GM23338 (cell line): ENCODE measurements around the gene EEF2. TPM values are rescaled to one million over a fixed set of nuclear protein-coding genes. Genes with fewer than 3 reads are reported as not detected.

Experiments used
- ATAC-seq: fragments of 200-7000 bp; cut with Tn5 transposase; 3 replicates; pipeline ENCODE4 v1.9.1; 2020
- DNase-seq: peaks from one replicate; pipeline ENCODE4 v3.0.0-alpha.2; 2015; ENCODE audit warnings: low spot score
- H2AFZ ChIP-seq: fragments of 200-600 bp; sonication (generic); 2 replicates; pipeline ENCODE4 v1.8.0; 2016; ENCODE audit warnings: antibody characterized with exemption, mild to moderate bottlenecking, moderate library complexity
- H3F3A ChIP-seq: fragments of 200-600 bp; sonication (generic); replicated peaks from 2 replicates; pipeline ENCODE4 v1.8.0; 2017; ENCODE audit warnings: antibody characterized with exemption, mixed run types, low read depth
- H3K27ac ChIP-seq: fragments of 200-600 bp; sonication (generic); 2 replicates; pipeline ENCODE4 v1.6.1; 2016; ENCODE audit warnings: low read depth
- H3K27me3 ChIP-seq: fragments of 200-600 bp; sonication (generic); 2 replicates; pipeline ENCODE4 v1.8.0; 2016; ENCODE audit warnings: mild to moderate bottlenecking, mixed run types, moderate library complexity; ENCODE audit not compliant: insufficient read depth
- H3K36me3 ChIP-seq: fragments of 200-600 bp; sonication (generic); 2 replicates; pipeline ENCODE4 v1.8.0; 2016; ENCODE audit warnings: mild to moderate bottlenecking; ENCODE audit not compliant: insufficient read depth
- H3K4me1 ChIP-seq: fragments of 200-600 bp; sonication (generic); 2 replicates; pipeline ENCODE4 v1.8.0; 2016; ENCODE audit warnings: mild to moderate bottlenecking, moderate library complexity; ENCODE audit not compliant: insufficient read depth
- H3K4me2 ChIP-seq: fragments of 200-600 bp; sonication (generic); 2 replicates; pipeline ENCODE4 v1.7.1; 2017; ENCODE audit warnings: mixed run types
- H3K4me3 ChIP-seq: fragments of 200-600 bp; sonication (generic); 2 replicates; pipeline ENCODE4 v1.6.1; 2016; ENCODE audit warnings: mixed run types
- H3K79me2 ChIP-seq: fragments of 200-600 bp; sonication (generic); replicated peaks from 2 replicates; pipeline ENCODE4 v1.8.0; 2017; ENCODE audit warnings: mild to moderate bottlenecking; ENCODE audit not compliant: insufficient read depth
- H3K9me2 ChIP-seq: fragments of 200-600 bp; sonication (generic); 2 replicates; pipeline ENCODE4 v1.8.0; 2017; ENCODE audit not compliant: insufficient read depth
- H4K20me1 ChIP-seq: fragments of 200-600 bp; sonication (generic); replicated peaks from 2 replicates; pipeline ENCODE4 v1.8.0; 2017; ENCODE audit warnings: mild to moderate bottlenecking; ENCODE audit not compliant: insufficient read depth
- H3K27ac Mint-ChIP-seq: 2 replicates; pipeline ENCODE4 v1.8.0; 2020; ENCODE audit warnings: inconsistent platforms, mild to moderate bottlenecking, moderate library complexity, mixed read lengths
- H3K27me3 Mint-ChIP-seq: 3 replicates; pipeline ENCODE4 v1.8.0; 2022; ENCODE audit warnings: low read depth, mild to moderate bottlenecking, moderate library complexity, mixed read lengths, inconsistent platforms; ENCODE audit not compliant: insufficient read depth, poor library complexity
- H3K36me3 Mint-ChIP-seq: 3 replicates; pipeline ENCODE4 v1.8.0; 2021; ENCODE audit warnings: low read depth, mild to moderate bottlenecking, inconsistent platforms, moderate library complexity, mixed read lengths
- H3K4me1 Mint-ChIP-seq: 3 replicates; pipeline ENCODE4 v1.8.0; 2020; ENCODE audit warnings: mild to moderate bottlenecking, inconsistent platforms, mixed read lengths
- H3K4me3 Mint-ChIP-seq: 3 replicates; pipeline ENCODE4 v1.8.0; 2021; ENCODE audit warnings: moderate library complexity, mild to moderate bottlenecking, inconsistent platforms, mixed read lengths
- H3K9me3 Mint-ChIP-seq: 3 replicates; pipeline ENCODE4 v1.8.0; 2020; ENCODE audit warnings: moderate library complexity, mild to moderate bottlenecking, inconsistent platforms, mixed read lengths
- CREB1 ChIP-seq: fragments of 250-450 bp; sonication (Bioruptor Pico); IDR thresholded peaks from 2 replicates; pipeline ENCODE4 v1.5.0; 2020; ENCODE audit warnings: low read depth, mild to moderate bottlenecking, moderate library complexity
- CTCF ChIP-seq, 2 experiments: fragments of 200-600 bp in 1 of 2; sonication (generic) in 1 of 2; conservative IDR thresholded peaks; 2 replicates each; pipeline versions ENCODE4 v1.5.1 to v1.6.1; 2016 to 2017; ENCODE audit warnings: antibody characterized with exemption in 2 of 2, low read depth in 2 of 2, mild to moderate bottlenecking in 2 of 2, moderate library complexity in 1 of 2
- ETS1 ChIP-seq: IDR thresholded peaks from 2 replicates; pipeline ENCODE4 v1.6.1; 2016; ENCODE audit warnings: antibody characterized with exemption
- EZH2 ChIP-seq: fragments of 200-600 bp; sonication (generic); IDR thresholded peaks from one replicate; pipeline ENCODE4 v1.8.0; 2017; ENCODE audit warnings: antibody characterized with exemption, mild to moderate bottlenecking, low read depth; ENCODE audit not compliant: unreplicated experiment
- EZH2phosphoT487 ChIP-seq: fragments of 200-600 bp; sonication (generic); IDR thresholded peaks from one replicate; pipeline ENCODE4 v1.8.1; 2018; ENCODE audit warnings: antibody characterized with exemption; ENCODE audit not compliant: unreplicated experiment
- JUNB ChIP-seq: IDR thresholded peaks from one replicate; pipeline ENCODE4 v1.6.1; 2016; ENCODE audit warnings: antibody characterized with exemption; ENCODE audit not compliant: unreplicated experiment
- NANOG ChIP-seq: IDR thresholded peaks from 2 replicates; pipeline ENCODE4 v1.6.1; 2016; ENCODE audit warnings: antibody characterized with exemption, borderline replicate concordance
- POLR2AphosphoS5 ChIP-seq: IDR thresholded peaks from 2 replicates; pipeline ENCODE4 v1.6.1; 2016; ENCODE audit warnings: antibody characterized with exemption, low read depth
- REST ChIP-seq: IDR thresholded peaks from one replicate; pipeline ENCODE4 v1.6.1; 2018; ENCODE audit warnings: antibody characterized with exemption; ENCODE audit not compliant: unreplicated experiment
- STAT1 ChIP-seq: IDR thresholded peaks from one replicate; pipeline ENCODE4 v1.6.1; 2016; ENCODE audit warnings: antibody characterized with exemption; ENCODE audit not compliant: unreplicated experiment
- ZNF114 ChIP-seq: fragments of 250-450 bp; sonication (Bioruptor Pico); IDR thresholded peaks from 2 replicates; pipeline ENCODE4 v1.5.0; 2020; ENCODE audit warnings: mild to moderate bottlenecking, moderate library complexity
- ZNF331 ChIP-seq: fragments of 250-450 bp; sonication (Bioruptor Pico); IDR thresholded peaks from 2 replicates; pipeline ENCODE4 v1.5.0; 2020; ENCODE audit warnings: low read depth, mild to moderate bottlenecking, moderate library complexity
- ZNF462 ChIP-seq: fragments of 250-450 bp; sonication (Bioruptor Pico); IDR thresholded peaks from 2 replicates; pipeline ENCODE4 v1.5.0; 2020; ENCODE audit warnings: mild to moderate bottlenecking, moderate library complexity
- polyA plus RNA-seq: library from polyadenylated mRNA; unstranded; fragments of >200 nt; fragmentation: Nextera tagmentation; extraction: Ambion mirVana; gene quantifications from 2 replicates; pipeline ENCODE4 v1.2.1, GENCODE V29; 2016
- total RNA-seq: library from RNA; depleted of rRNA; stranded (reverse); fragments of >200 nt; shearing (Covaris generic); gene quantifications from 2 replicates; pipeline ENCODE4 v1.2.3, GENCODE V29; 2014

The EEF2 gene
- total and polyA plus RNA-seq, 2 experiments from 2014 or later: 772 to 2,987 TPM

GRCh38 chr19:4007836-4008539, 22.7 kb upstream of the EEF2 start:
- H3K27ac ChIP-seq: 0 out of 2 replicates have a peak overlapping the region, but pooled peaks have one; percentile 50
- peaks cover 8% of the 10 kb centered on the region for H3K27me3 Mint-ChIP-seq

More at GRCh38 chr19:4007836-4008539, 22.7 kb upstream of the EEF2 start:
- Histone ChIP-seq H3K4me2 (peak overlapping the region; percentile 96), H3K79me2 (peaks cover 41% of the 10 kb centered on the region), H2AFZ (no peak overlapping the region), H3K9me2 (no peaks in the 10 kb centered on the region), H3K4me1 (peaks cover 14% of the 10 kb centered on the region; the same call in 1 of the 2 replicates), H4K20me1 (peaks cover 14% of the 10 kb centered on the region), H3K4me3 (peak overlapping the region; percentile 94), H3F3A (peaks cover 6% of the 10 kb centered on the region; the same call in 1 of the 2 replicates), H3K36me3 (no peaks in the 10 kb centered on the region), H3K27me3 (no peaks in the 10 kb centered on the region)
- H3K4me1 Mint-ChIP-seq: peaks cover 17% of the 10 kb centered on the region
- H3K36me3 Mint-ChIP-seq: peaks cover 5% of the 10 kb centered on the region
- no peaks in the 10 kb centered on the region for H3K9me3 Mint-ChIP-seq
- DNase-seq: peak; percentile 56
- peak; percentile 12 for ATAC-seq
- TF ChIP-seq ZNF114 (CRISPR knock-in tag): no peak
- no peak for TF ChIP-seq ZNF462 (CRISPR knock-in tag)
- TF ChIP-seq CREB1 (CRISPR knock-in tag): no peak
- TF ChIP-seq CTCF (conservative IDR thresholded peaks at IDR 0.05; ENCODE audit: low read depth in 2 of 2): no peak
- no peak for TF ChIP-seq ETS1
- TF ChIP-seq POLR2AphosphoS5: no peak
- TF ChIP-seq REST: no peak
- TF ChIP-seq ZNF331 (CRISPR knock-in tag): no peak
- TF ChIP-seq JUNB: no peak
- no peak for TF ChIP-seq EZH2
- TF ChIP-seq NANOG: no peak
- TF ChIP-seq EZH2phosphoT487: no peak
- TF ChIP-seq STAT1: no peak
- no peak overlapping the region; the same call in 1 of the 2 replicates for H3K27ac Mint-ChIP-seq
- peak overlapping the region; percentile 86 for H3K4me3 Mint-ChIP-seq
